HG03521 (cell line): Measurements from ENCODE around the gene TICAM2.
A peak's percentile ranks its signal among the peaks of the same experiment; 100 is the strongest.

ENCODE experiments used
- ATAC-seq: cut with Tn5 transposase; IDR thresholded peaks from one replicate; pipeline ENCODE4 v1.9.1; 2021; ENCODE audit warnings: mild to moderate bottlenecking, moderate library complexity; ENCODE audit not compliant: unreplicated experiment

The TICAM2 gene

GRCh38 chr5:115611873-115612272 is 9.6 kb upstream of the TICAM2 start:
- no peak for ATAC-seq

- ATAC-seq: no peak
Measured at GRCh38 chr5:115607935-115608334, 5.7 kb upstream of the TICAM2 start.

- no peak for ATAC-seq
Measured at GRCh38 chr5:115605436-115605835, 3.2 kb upstream of the TICAM2 start.

GRCh38 chr5:115602591-115603125 is 379 bp upstream of the TICAM2 start:
- ATAC-seq: peak; percentile 4

GRCh38 chr5:115600766-115601165 is 1.5 kb downstream of the TICAM2 start:
- ATAC-seq: no peak

- ATAC-seq: no peak
Measured at GRCh38 chr5:115599924-115600323, 2.4 kb downstream of the TICAM2 start.

GRCh38 chr5:115599502-115599901 is 2.8 kb downstream of the TICAM2 start:
- ATAC-seq: peak; percentile 23

GRCh38 chr5:115594128-115595047 is 7.9 kb downstream of the TICAM2 start:
- ATAC-seq: no peak

GRCh38 chr5:115589043-115589442 is 13.2 kb downstream of the TICAM2 start:
- ATAC-seq: no peak

- no peak for ATAC-seq
Measured at GRCh38 chr5:115588640-115589039, 13.6 kb downstream of the TICAM2 start.

- ATAC-seq: no peak
Measured at GRCh38 chr5:115586525-115587146, 15.6 kb downstream of the TICAM2 start.

- no peak for ATAC-seq
Measured at GRCh38 chr5:115585265-115585664, 17.0 kb downstream of the TICAM2 start.

GRCh38 chr5:115584501-115584900 is 17.8 kb downstream of the TICAM2 start:
- ATAC-seq: no peak

GRCh38 chr5:115583474-115583873 is 18.8 kb downstream of the TICAM2 start:
- ATAC-seq: no peak

- no peak for ATAC-seq
Measured at GRCh38 chr5:115580941-115581340, 21.3 kb downstream of the TICAM2 start.

GRCh38 chr5:115579747-115580173 is 22.5 kb downstream of the TICAM2 start:
- peak; percentile 45 for ATAC-seq

GRCh38 chr5:115579216-115579615 is 23.1 kb downstream of the TICAM2 start:
- ATAC-seq: no peak

GRCh38 chr5:115578657-115579056 is 23.6 kb downstream of the TICAM2 start:
- peak; percentile 60 for ATAC-seq

- no peak for ATAC-seq
Measured at GRCh38 chr5:115577741-115578140, 24.5 kb downstream of the TICAM2 start.

GRCh38 chr5:115577329-115577728 is 24.9 kb downstream of the TICAM2 start:
- no peak for ATAC-seq

GRCh38 chr5:115575167-115576070 is 26.9 kb downstream of the TICAM2 start:
- peak; percentile 32 for ATAC-seq
